ENCODE data around the gene CBFA2T2.

CBFA2T2 gene

GRCh38 chr20:33649201-33649681, 159.3 kb downstream of the CBFA2T2 start:
- no peak overlapping the region for H3K4me3 ChIP-seq (ENCODE audit: low read depth, low read length)
- no peak for TF ChIP-seq CTCF (IDR thresholded peaks at IDR 0.05; ENCODE audit: borderline replicate concordance, insufficient read depth, low read depth, low read length)

GRCh38 chr20:33650111-33650752, 160.3 kb downstream of the CBFA2T2 start:
- no peak overlapping the region for H3K4me3 ChIP-seq (ENCODE audit: low read depth, low read length)
- TF ChIP-seq CTCF (IDR thresholded peaks at IDR 0.05; ENCODE audit: borderline replicate concordance, insufficient read depth, low read depth, low read length): no peak

- no peak overlapping the region for H3K4me3 ChIP-seq (ENCODE audit: low read depth, low read length)
- TF ChIP-seq CTCF (IDR thresholded peaks at IDR 0.05; ENCODE audit: borderline replicate concordance, insufficient read depth, low read depth, low read length): no peak
Observed at GRCh38 chr20:33650753-33651561, 161.1 kb downstream of the CBFA2T2 start.

- TF ChIP-seq CTCF (IDR thresholded peaks at IDR 0.05; ENCODE audit: borderline replicate concordance, insufficient read depth, low read depth, low read length): no peak
- H3K4me3 ChIP-seq (ENCODE audit: low read depth, low read length): no peak overlapping the region
Observed at GRCh38 chr20:33651562-33652048, 161.7 kb downstream of the CBFA2T2 start.

GRCh38 chr20:33653218-33653899, 163.5 kb downstream of the CBFA2T2 start:
- no peak overlapping the region for H3K4me3 ChIP-seq (ENCODE audit: low read depth, low read length)
- peak; percentile 88 for TF ChIP-seq CTCF (IDR thresholded peaks at IDR 0.05; ENCODE audit: borderline replicate concordance, insufficient read depth, low read depth, low read length)

GRCh38 chr20:33653900-33654596, 164.2 kb downstream of the CBFA2T2 start:
- H3K4me3 ChIP-seq (ENCODE audit: low read depth, low read length): no peak overlapping the region
- no peak for TF ChIP-seq CTCF (IDR thresholded peaks at IDR 0.05; ENCODE audit: borderline replicate concordance, insufficient read depth, low read depth, low read length)
